AG09319 (cell line): ENCODE measurements around the gene MAG.

Experiments used
- DNase-seq: peaks from one replicate; pipeline ENCODE4 v3.0.0-alpha.2; 2010; ENCODE audit warnings: low read depth; ENCODE audit errors: extremely low read depth
- TF ChIP-seq, protein P1 (sequence below): IDR thresholded peaks from 2 replicates; pipeline ENCODE4 v1.5.1; 2011; ENCODE audit warnings: low read depth, mild to moderate bottlenecking, inconsistent platforms, low read length, moderate library complexity

The MAG gene

GRCh38 chr19:35294328-35294727 is 2.4 kb downstream of the MAG start:
- DNase-seq, result no peak
- TF ChIP-seq, protein P1, sequence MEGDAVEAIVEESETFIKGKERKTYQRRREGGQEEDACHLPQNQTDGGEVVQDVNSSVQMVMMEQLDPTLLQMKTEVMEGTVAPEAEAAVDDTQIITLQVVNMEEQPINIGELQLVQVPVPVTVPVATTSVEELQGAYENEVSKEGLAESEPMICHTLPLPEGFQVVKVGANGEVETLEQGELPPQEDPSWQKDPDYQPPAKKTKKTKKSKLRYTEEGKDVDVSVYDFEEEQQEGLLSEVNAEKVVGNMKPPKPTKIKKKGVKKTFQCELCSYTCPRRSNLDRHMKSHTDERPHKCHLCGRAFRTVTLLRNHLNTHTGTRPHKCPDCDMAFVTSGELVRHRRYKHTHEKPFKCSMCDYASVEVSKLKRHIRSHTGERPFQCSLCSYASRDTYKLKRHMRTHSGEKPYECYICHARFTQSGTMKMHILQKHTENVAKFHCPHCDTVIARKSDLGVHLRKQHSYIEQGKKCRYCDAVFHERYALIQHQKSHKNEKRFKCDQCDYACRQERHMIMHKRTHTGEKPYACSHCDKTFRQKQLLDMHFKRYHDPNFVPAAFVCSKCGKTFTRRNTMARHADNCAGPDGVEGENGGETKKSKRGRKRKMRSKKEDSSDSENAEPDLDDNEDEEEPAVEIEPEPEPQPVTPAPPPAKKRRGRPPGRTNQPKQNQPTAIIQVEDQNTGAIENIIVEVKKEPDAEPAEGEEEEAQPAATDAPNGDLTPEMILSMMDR, result no peak

DNA sequence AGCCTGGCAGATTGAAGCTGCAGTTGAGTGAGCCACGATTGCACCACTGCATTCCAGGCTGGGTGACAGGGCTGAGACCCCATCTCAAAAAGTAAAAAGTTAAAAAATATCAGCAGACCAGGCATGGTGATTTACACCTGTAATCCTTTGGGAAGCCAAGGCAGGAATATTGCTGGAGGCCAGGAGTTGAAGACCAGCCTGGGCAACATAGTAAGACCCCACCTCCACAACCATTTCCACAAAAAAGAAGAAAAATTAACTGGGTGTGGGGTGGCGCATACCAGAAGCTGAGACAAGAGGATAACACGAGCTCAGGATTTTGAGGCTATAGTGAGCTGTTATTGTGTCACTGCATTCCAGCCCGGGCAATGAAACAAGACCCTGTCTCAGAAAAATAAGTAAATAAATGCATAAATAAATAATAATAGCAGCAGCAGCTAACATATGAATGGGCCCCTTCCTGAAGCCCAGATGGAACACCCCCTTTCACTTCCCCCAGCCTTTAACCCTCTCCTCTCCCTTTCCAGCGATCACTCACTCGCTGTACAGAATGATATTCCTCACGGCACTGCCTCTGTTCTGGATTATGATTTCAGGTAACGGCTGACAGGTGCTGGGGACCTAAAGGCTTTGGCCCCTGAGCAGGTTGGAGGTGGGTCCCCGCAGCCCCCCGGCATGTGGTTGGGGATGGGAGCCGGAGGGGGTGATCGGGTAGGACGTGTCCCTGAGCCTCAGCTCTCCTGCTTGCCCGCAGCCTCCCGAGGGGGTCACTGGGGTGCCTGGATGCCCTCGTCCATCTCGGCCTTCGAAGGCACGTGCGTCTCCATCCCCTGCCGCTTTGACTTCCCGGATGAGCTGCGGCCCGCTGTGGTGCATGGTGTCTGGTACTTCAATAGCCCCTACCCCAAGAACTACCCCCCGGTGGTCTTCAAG is 3.2 kb downstream of the MAG start:
- no peak for DNase-seq
- TF ChIP-seq, protein P1, result no peak

DNA sequence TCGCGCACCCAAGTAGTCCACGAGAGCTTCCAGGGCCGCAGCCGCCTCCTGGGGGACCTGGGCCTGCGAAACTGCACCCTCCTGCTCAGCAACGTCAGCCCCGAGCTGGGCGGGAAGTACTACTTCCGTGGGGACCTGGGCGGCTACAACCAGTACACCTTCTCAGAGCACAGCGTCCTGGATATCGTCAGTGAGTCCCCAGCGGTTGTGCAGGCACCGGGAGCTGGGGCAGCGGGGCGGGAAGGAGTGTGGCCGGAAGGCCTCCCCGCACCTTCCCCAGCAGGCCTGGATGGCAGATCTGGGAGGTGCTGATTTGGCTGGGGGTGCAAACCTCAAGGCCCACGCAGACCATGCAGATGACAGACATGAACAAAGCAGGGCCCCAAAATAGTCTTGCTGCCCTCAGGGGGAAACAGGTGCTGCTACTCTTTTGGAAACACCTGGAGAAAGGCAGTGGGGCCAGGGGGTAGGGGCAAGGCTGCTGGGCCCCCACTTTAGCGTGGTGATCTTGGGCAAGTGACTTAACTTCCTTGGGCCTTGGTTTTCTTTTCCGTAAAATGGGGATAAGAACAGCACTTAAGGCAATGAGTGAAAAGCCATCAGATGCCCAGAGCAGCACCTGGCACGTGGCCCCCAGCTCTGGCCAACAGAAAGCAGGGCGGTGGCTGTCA is 4.0 kb downstream of the MAG start:
- DNase-seq, result no peak
- TF ChIP-seq, protein P1, result no peak

GRCh38 chr19:35296644-35297514 is 4.9 kb downstream of the MAG start:
- no peak for DNase-seq
- TF ChIP-seq, protein P1, result no peak

DNA sequence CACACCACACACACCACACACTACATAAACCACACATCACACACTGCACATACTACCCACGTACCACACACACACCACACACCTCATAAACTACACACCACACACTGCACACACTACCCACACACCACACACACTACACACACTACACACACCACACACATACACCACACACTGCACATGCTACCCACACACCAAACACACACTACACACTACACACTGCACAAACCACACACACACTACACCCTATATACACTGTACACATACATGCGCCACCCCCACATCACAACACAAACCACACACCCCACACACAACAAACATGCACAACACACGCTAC is 5.5 kb downstream of the MAG start:
- DNase-seq, result no peak
- TF ChIP-seq, protein P1, result no peak

- TF ChIP-seq, protein P1, result no peak
- no peak for DNase-seq
Measured at GRCh38 chr19:35297922-35298321, 6.0 kb downstream of the MAG start.
